NT2/D1 (cell line): Measurements from ENCODE around the gene FHIP1A.

Experiments
- YY1 ChIP-seq: IDR thresholded peaks from 2 replicates; pipeline ENCODE4 v1.6.1; 2011; ENCODE audit not compliant: insufficient read length, insufficient read depth
- ZNF274 ChIP-seq: IDR thresholded peaks from 2 replicates; pipeline ENCODE4 v1.6.1; 2011; ENCODE audit warnings: mild to moderate bottlenecking, low read depth, low read length

- TF ChIP-seq YY1 (no peak), ZNF274 (no peak)
Observed at GRCh38 chr4:151408380-151408629, 671 bp upstream of the FHIP1A start.
